NCI-H1092 treated with DMSO at 0.1 percent for 48 hours (cell line): ENCODE results near the gene UBA6.
A peak's percentile ranks its signal among the peaks of the same experiment; 100 is the strongest.

Source experiments
- DNase-seq: peaks from one replicate; lab custom pipeline; 2025; lab: John Stamatoyannopoulos, UW

Gene UBA6

GRCh38 chr4:67576059-67576466, 124.9 kb downstream of the UBA6 start:
- no peak for DNase-seq

GRCh38 chr4:67575232-67576058, 125.5 kb downstream of the UBA6 start:
- DNase-seq: peak; percentile 95

GRCh38 chr4:67573193-67573592, 127.8 kb downstream of the UBA6 start:
- DNase-seq: no peak

- no peak for DNase-seq
Observed at GRCh38 chr4:67571975-67572374, 129.0 kb downstream of the UBA6 start.

GRCh38 chr4:67570537-67570936, 130.4 kb downstream of the UBA6 start:
- DNase-seq: no peak

- DNase-seq: no peak
Observed at GRCh38 chr4:67568820-67569219, 132.1 kb downstream of the UBA6 start.

- DNase-seq: no peak
Observed at GRCh38 chr4:67566335-67566734, 134.6 kb downstream of the UBA6 start.

- no peak for DNase-seq
Observed at GRCh38 chr4:67565284-67565683, 135.7 kb downstream of the UBA6 start.
